Peyer's patch (tissue), 4 donors: ENCODE measurements around the gene ANKRD35. TPM values are rescaled to one million over a fixed set of nuclear protein-coding genes. Genes with fewer than 3 reads are reported as not detected.
"Not testable (repeated sequence)": the region's sequence is repeated elsewhere in the genome, so short reads cannot be mapped to it uniquely, and the experiment has no call there.

Experiments used
- DNase-seq, 3 donors: peaks; one replicate each; pipeline ENCODE4 v3.0.0-alpha.2; 2017 to 2019
- H3K27ac ChIP-seq, 4 donors: fragments of 200-600 bp; sonication (generic); one replicate each; pipeline ENCODE4 v1.5.1; 2016 to 2019
- H3K27me3 ChIP-seq, 2 donors: fragments of 200-600 bp; sonication (generic); one replicate each; pipeline ENCODE4 v1.5.1; 2019
- H3K36me3 ChIP-seq, 3 donors: fragments of 200-600 bp; sonication (generic); one replicate each; pipeline ENCODE4 v1.5.1; 2016 to 2019
- H3K4me1 ChIP-seq, 4 donors: fragments of 200-600 bp; sonication (generic); one replicate each; pipeline ENCODE4 v1.5.1; 2016 to 2019
- H3K4me3 ChIP-seq, 4 donors: fragments of 200-600 bp; sonication (generic); 1 replicate in 3 of 4; 2 replicates in 1 of 4; pipeline ENCODE4 v1.5.1; 2016 to 2019; ENCODE audit warnings: mild to moderate bottlenecking in 1 of 4
- H3K9me3 ChIP-seq, 4 donors: fragments of 200-600 bp; sonication (generic); one replicate each; pipeline ENCODE4 v1.5.1; 2016 to 2019; ENCODE audit warnings: mild to moderate bottlenecking in 1 of 4
- CTCF ChIP-seq, 6 experiments: fragments of 450-650 bp in 4 of 6; fragments of 200-600 bp in 2 of 6; sonication (generic) in 1 of 6; IDR thresholded peaks; one replicate each; pipeline ENCODE4 v1.5.1; 2017 to 2019; ENCODE audit warnings: antibody characterized with exemption in 6 of 6, mild to moderate bottlenecking in 3 of 6, moderate library complexity in 1 of 6
- POLR2A ChIP-seq, 2 donors: fragments of 450-650 bp; IDR thresholded peaks; one replicate each; pipeline ENCODE4 v1.5.1; 2017; ENCODE audit warnings: antibody characterized with exemption in 2 of 2, mild to moderate bottlenecking in 2 of 2, moderate library complexity in 2 of 2
- total RNA-seq, 4 donors: library from RNA; depleted of rRNA; stranded (reverse); fragments of >200 nt; gene quantifications; one replicate each; pipeline ENCODE4 v1.1.0, GENCODE V29; 2016

The ANKRD35 gene
- total RNA-seq, 4 donors from 2014 or later, result 0.85 to 7.4 (median 1.2) TPM; not detected in 1

DNA sequence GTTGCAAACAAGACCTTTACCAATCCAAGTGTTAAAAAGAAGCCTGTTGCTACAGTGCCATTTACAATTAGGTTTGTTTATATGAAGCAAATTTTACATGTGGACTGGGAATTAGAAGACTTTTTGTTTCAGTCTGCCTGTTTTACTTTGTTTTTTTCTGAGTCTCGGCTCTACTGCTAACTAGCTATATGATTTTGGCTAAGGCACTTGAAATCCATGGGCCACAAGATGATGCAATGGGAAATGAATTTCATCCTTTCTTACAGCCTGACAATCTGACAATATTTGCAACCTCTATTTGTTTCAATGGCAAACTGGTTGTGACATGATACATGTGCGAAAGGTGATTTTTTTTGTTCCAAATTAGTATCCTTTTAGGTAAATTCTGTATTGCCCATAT, 36.6 kb upstream of the ANKRD35 start:
- H3K4me1 ChIP-seq, result peaks cover 5 to 25% (median 19%) of the 10 kb centered on the region in 4 donors
- no peaks in the 10 kb centered on the region for H3K27me3 ChIP-seq
- DNase-seq, result no peak
- no peak overlapping the region for H3K27ac ChIP-seq
- TF ChIP-seq CTCF (IDR thresholded peaks at IDR 0.05) (no peak), POLR2A (IDR thresholded peaks at IDR 0.05) (no peak)
- H3K9me3 ChIP-seq, result no peaks in the 10 kb centered on the region
- peaks cover 0 to 12% (median 0%) of the 10 kb centered on the region in 3 donors for H3K36me3 ChIP-seq
- H3K4me3 ChIP-seq, result no peak overlapping the region

DNA sequence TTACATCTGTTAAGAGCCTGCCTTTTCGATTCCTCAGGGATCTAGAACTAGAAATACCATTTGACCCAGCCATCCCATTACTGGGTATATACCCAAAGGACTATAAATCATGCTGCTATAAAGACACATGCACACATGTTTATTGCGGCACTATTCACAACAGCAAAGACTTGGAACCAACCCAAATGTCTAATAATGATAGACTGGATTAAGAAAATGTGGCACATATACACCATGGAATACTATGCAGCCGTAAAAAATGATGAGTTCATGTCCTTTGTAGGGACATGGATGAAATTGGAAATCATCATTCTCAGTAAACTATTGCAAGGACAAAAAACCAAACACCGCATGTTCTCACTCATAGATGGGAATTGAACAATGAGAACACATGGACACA, 34.6 kb upstream of the ANKRD35 start:
- not testable (repeated sequence) for DNase-seq, H3K4me3 ChIP-seq, H3K27ac ChIP-seq, H3K9me3 ChIP-seq, H3K27me3 ChIP-seq
- Histone ChIP-seq H3K36me3 (peaks cover 0 to 18% (median 0%) of the 10 kb centered on the region in 3 donors), H3K4me1 (peaks cover 0 to 22% (median 15%) of the 10 kb centered on the region in 4 donors)

DNA sequence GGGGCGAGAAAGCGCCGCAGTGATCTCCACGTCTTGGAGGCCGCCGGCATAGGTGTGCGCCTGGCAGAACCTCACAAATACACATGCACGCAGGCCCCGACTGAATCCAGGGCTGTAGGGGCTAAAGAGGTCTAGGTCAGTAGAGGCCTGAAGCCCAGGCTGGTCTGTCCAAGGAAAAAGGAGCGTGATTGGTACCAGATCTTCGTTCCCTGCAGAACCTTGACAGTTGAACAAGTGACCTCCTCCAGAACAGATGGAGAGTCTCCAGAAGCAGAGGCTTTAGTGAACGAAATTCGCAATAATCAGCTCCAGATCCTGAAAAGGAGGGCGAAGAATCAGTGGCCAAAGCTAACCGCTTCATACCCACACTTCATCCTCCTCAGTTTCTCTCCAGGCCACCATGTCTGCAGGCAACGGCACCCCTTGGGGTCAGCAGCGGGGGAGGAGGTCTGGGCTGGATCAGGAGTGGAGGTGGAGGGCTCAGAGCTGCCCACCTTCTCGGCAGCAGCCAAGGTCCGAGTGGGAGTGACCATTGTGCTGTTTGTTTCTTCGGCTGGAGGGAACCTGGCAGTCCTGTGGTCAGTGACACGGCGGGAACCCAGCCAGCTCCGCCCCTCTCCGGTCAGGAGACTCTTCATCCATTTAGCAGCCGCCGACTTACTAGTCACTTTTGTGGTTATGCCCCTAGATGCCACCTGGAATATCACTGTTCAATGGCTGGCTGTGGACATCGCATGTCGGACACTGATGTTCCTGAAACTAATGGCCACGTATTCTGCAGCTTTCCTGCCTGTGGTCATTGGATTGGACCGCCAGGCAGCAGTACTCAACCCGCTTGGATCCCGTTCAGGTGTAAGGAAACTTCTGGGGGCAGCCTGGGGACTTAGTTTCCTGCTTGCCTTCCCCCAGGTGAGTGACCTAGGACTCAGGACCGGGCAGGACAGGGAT, 33.6 kb upstream of the ANKRD35 start:
- peak; percentile 35 to 76 (median 71) for DNase-seq
- Histone ChIP-seq H3K4me3 (peak overlapping the region; percentile 66 to 98 (median 86)), H3K4me1 (peaks cover 0 to 22% (median 15%) of the 10 kb centered on the region in 4 donors), H3K27ac (peak overlapping the region; percentile 69 to 91 (median 87)), H3K27me3 (no peaks in the 10 kb centered on the region), H3K9me3 (no peaks in the 10 kb centered on the region), H3K36me3 (peaks cover 0 to 28% (median 0%) of the 10 kb centered on the region in 3 donors)
- TF ChIP-seq CTCF (IDR thresholded peaks at IDR 0.05), result peak in 2 of 6 experiments; percentile 11 to 17
- TF ChIP-seq POLR2A (IDR thresholded peaks at IDR 0.05), result no peak

- DNase-seq, result peak; percentile 94 to 97 (median 95)
- TF ChIP-seq POLR2A (IDR thresholded peaks at IDR 0.05), result peak; percentile 48 to 62
- TF ChIP-seq CTCF (IDR thresholded peaks at IDR 0.05), result peak in 2 of 6 experiments; percentile 22 to 24
- Histone ChIP-seq H3K4me1 (peaks cover 0 to 22% (median 15%) of the 10 kb centered on the region in 4 donors), H3K27ac (peak within 1 kb of the TSS; percentile 69 to 91 (median 87)), H3K36me3 (peaks cover 0 to 34% (median 0%) of the 10 kb centered on the region in 3 donors), H3K9me3 (no peaks in the 10 kb centered on the region), H3K27me3 (no peaks in the 10 kb centered on the region), H3K4me3 (peak within 1 kb of the TSS; percentile 66 to 98 (median 86))
Measured at GRCh38 chr1:145918144-145918991, 32.7 kb upstream of the ANKRD35 start, which contains the start of gene PEX11B. PEX11B (minus strand) TSS chr1:145918717; CDS start chr1:145918688, 29 bp downstream.

DNA sequence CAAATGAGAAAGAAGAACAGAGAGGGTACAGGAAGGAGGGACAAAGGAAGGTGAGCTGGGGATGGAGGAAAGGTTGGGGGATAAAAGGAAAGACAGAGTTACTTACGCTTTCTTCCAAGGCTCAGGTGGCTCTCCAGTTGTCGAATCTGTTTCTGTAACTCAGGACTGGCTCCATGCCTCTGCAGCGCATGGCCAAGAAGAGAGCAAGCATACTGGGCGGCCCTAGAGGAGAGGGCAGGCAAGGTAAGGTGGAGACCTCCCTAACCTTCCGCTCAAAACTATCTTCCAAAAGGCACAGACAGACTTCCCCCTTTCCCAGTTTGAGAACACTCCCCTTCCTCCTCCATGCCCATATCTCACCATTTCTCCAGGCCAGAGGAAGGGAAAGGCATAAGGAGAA, 31.9 kb upstream of the ANKRD35 start:
- Histone ChIP-seq H3K9me3 (no peaks in the 10 kb centered on the region), H3K27me3 (no peaks in the 10 kb centered on the region), H3K4me3 (peak overlapping the region; percentile 66 to 98 (median 86)), H3K36me3 (peaks cover 0 to 29% (median 0%) of the 10 kb centered on the region in 3 donors), H3K27ac (peak overlapping the region in 2 of 4 donors; percentile 85 to 89), H3K4me1 (peaks cover 0 to 22% (median 15%) of the 10 kb centered on the region in 4 donors)
- no peak for TF ChIP-seq POLR2A (IDR thresholded peaks at IDR 0.05)
- no peak for TF ChIP-seq CTCF (IDR thresholded peaks at IDR 0.05)
- no peak for DNase-seq
